Breast epithelium (tissue), 4 donors: ENCODE results near the gene PDE4A. TPM values are rescaled to one million over a fixed set of nuclear protein-coding genes. Genes with fewer than 3 reads are reported as not detected.

Experiments
- DNase-seq, 2 donors: peaks; one replicate each; pipeline ENCODE4 v3.0.0-alpha.2; 2019; ENCODE audit warnings: low spot score in 2 of 2
- H3K27ac ChIP-seq, 2 donors: fragments of 200-600 bp; sonication (generic) in 1 of 2; one replicate each; pipeline ENCODE4 v1.5.1; 2016 to 2019; ENCODE audit warnings: mild to moderate bottlenecking in 1 of 2
- H3K27me3 ChIP-seq, 2 donors: fragments of 200-600 bp; sonication (generic) in 1 of 2; one replicate each; pipeline versions ENCODE4 v1.5.1 to v1.6.0; 2017 to 2019; ENCODE audit warnings: control low read depth in 1 of 2, mild to moderate bottlenecking in 1 of 2
- H3K36me3 ChIP-seq: fragments of 200-600 bp; one replicate; pipeline ENCODE4 v1.5.1; 2019
- H3K4me1 ChIP-seq, 2 donors: fragments of 200-600 bp; sonication (generic); one replicate each; pipeline ENCODE4 v1.5.1; 2016 to 2019; ENCODE audit warnings: control low read depth in 1 of 2
- H3K4me3 ChIP-seq, 3 donors: fragments of 200-600 bp; sonication (generic); 1 replicate in 2 of 3; 2 replicates in 1 of 3; pipeline ENCODE4 v1.5.1; 2016 to 2019; ENCODE audit warnings: mild to moderate bottlenecking in 3 of 3, moderate library complexity in 2 of 3
- H3K9me3 ChIP-seq, 2 donors: fragments of 200-600 bp; sonication (generic) in 1 of 2; one replicate each; pipeline ENCODE4 v1.5.1; 2016 to 2019; ENCODE audit warnings: control low read depth in 1 of 2
- POLR2A ChIP-seq: fragments of 450-650 bp; IDR thresholded peaks from one replicate; pipeline ENCODE4 v1.6.1; 2016; ENCODE audit warnings: antibody characterized with exemption, mild to moderate bottlenecking, moderate library complexity
- POLR2AphosphoS5 ChIP-seq, 3 donors: sonication (generic); formaldehyde crosslinking; IDR thresholded peaks; one replicate each; pipeline ENCODE4 v1.6.1; 2017; ENCODE audit warnings: antibody characterized with exemption in 3 of 3
- intact Hi-C: fragments of 100-400 bp; cut with DNase I; formaldehyde crosslinking; loops from one replicate; pipeline ENCODE4 v1.15.1; 2023; ENCODE audit warnings: low total_unique reads
- total RNA-seq, 3 donors: library from RNA; depleted of rRNA; stranded (reverse); fragments of >200 nt; gene quantifications; one replicate each; pipeline ENCODE4 v1.1.0, GENCODE V29; 2016
- TF ChIP-seq, protein P1 (sequence below), 3 donors: fragments of 450-650 bp; IDR thresholded peaks; one replicate each; pipeline ENCODE4 v1.5.1; 2016 to 2017; ENCODE audit warnings: antibody characterized with exemption in 3 of 3, mild to moderate bottlenecking in 3 of 3, moderate library complexity in 3 of 3

The PDE4A gene
- total RNA-seq, 3 donors from 2014 or later, result 5.6 to 20.3 (median 12.1) TPM

DNA sequence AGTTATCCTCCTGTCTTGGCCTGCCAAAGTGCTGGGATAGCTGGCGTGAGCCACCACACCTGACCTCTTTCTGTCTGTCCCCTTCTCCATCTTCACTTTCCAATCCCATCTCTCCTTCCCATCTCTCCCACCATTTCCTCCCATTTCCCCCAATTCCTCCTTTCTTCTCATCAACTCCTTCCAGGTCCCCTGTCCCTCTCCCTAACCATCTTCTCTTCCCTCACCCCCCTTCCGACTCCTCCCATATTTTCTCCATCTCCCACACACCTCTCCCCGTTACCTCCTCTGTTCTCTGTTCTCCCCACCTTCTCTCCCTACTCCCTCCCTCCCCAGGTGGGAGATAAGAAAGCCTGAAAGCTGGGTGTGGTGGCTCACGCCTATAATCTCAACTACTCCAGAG is 42.2 kb downstream of the PDE4A start:
- Histone ChIP-seq H3K27ac (no peak overlapping the region), H3K27me3 (no peaks in the 10 kb centered on the region), H3K4me3 (no peak overlapping the region), H3K9me3 (no peaks in the 10 kb centered on the region), H3K36me3 (no peaks in the 10 kb centered on the region), H3K4me1 (no peaks in the 10 kb centered on the region)
- intact Hi-C loops, result no loop called here
- no peak for TF ChIP-seq POLR2A
- TF ChIP-seq, protein P1, sequence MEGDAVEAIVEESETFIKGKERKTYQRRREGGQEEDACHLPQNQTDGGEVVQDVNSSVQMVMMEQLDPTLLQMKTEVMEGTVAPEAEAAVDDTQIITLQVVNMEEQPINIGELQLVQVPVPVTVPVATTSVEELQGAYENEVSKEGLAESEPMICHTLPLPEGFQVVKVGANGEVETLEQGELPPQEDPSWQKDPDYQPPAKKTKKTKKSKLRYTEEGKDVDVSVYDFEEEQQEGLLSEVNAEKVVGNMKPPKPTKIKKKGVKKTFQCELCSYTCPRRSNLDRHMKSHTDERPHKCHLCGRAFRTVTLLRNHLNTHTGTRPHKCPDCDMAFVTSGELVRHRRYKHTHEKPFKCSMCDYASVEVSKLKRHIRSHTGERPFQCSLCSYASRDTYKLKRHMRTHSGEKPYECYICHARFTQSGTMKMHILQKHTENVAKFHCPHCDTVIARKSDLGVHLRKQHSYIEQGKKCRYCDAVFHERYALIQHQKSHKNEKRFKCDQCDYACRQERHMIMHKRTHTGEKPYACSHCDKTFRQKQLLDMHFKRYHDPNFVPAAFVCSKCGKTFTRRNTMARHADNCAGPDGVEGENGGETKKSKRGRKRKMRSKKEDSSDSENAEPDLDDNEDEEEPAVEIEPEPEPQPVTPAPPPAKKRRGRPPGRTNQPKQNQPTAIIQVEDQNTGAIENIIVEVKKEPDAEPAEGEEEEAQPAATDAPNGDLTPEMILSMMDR (IDR thresholded peaks at IDR 0.05), result no peak
- no peak for DNase-seq

- intact Hi-C loops, result no loop called here
- Histone ChIP-seq H3K9me3 (no peaks in the 10 kb centered on the region), H3K27ac (no peak overlapping the region), H3K4me1 (no peaks in the 10 kb centered on the region), H3K27me3 (no peaks in the 10 kb centered on the region), H3K4me3 (no peak overlapping the region), H3K36me3 (no peaks in the 10 kb centered on the region)
- DNase-seq, result no peak
- TF ChIP-seq POLR2AphosphoS5 (IDR thresholded peaks at IDR 0.05) (no peak), POLR2A (no peak)
- TF ChIP-seq, protein P1 (IDR thresholded peaks at IDR 0.05), result no peak
These were observed 44.1 kb downstream of the PDE4A start for GRCh38 chr19:10464456-10464855.

- no peak for DNase-seq
- TF ChIP-seq POLR2AphosphoS5 (IDR thresholded peaks at IDR 0.05) (no peak), POLR2A (no peak)
- TF ChIP-seq, protein P1 (IDR thresholded peaks at IDR 0.05), result no peak
- Histone ChIP-seq H3K36me3 (no peaks in the 10 kb centered on the region), H3K4me3 (no peak overlapping the region), H3K27me3 (no peaks in the 10 kb centered on the region), H3K4me1 (no peaks in the 10 kb centered on the region), H3K9me3 (no peaks in the 10 kb centered on the region), H3K27ac (no peak overlapping the region)
- intact Hi-C loops, result no loop called here
These were observed 46.9 kb downstream of the PDE4A start for GRCh38 chr19:10467104-10467706.

DNA sequence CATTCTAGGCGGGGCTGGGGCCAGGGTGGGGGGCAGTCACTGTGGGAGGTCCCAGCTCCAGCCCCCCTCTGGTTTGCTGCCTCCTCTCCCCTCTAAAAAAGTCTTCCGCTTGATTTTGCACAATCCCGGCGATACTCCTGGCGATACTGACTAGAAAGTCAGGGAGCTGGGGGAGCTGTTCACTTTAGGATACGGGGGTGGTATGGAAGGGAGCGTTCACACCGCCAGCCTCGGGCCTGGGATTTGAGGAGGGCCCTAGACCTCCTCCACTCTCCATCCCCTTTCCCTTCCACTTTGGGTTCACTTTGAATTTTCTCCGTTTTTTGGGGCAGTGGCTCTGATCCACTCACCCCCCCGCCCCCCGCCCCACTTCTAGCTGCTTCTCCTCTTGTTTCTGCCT is 47.8 kb downstream of the PDE4A start:
- Histone ChIP-seq H3K9me3 (no peaks in the 10 kb centered on the region), H3K36me3 (no peaks in the 10 kb centered on the region), H3K4me3 (no peak overlapping the region), H3K27ac (no peak overlapping the region), H3K4me1 (no peaks in the 10 kb centered on the region), H3K27me3 (no peaks in the 10 kb centered on the region)
- no peak for DNase-seq
- TF ChIP-seq POLR2AphosphoS5 (IDR thresholded peaks at IDR 0.05), result no peak
- no peak for TF ChIP-seq POLR2A
- TF ChIP-seq, protein P1 (IDR thresholded peaks at IDR 0.05), result no peak
- intact Hi-C loops, result no loop called here

- no peak for DNase-seq
- Histone ChIP-seq H3K4me1 (no peaks in the 10 kb centered on the region), H3K9me3 (no peaks in the 10 kb centered on the region), H3K4me3 (no peak overlapping the region), H3K27me3 (no peaks in the 10 kb centered on the region), H3K27ac (no peak overlapping the region), H3K36me3 (no peaks in the 10 kb centered on the region)
- TF ChIP-seq POLR2AphosphoS5 (IDR thresholded peaks at IDR 0.05), result no peak
- no peak for TF ChIP-seq POLR2A
- TF ChIP-seq, protein P1 (IDR thresholded peaks at IDR 0.05), result peak in 1 of 3 donors; percentile 18
- intact Hi-C loops, result no loop called here
These were observed 51.6 kb downstream of the PDE4A start for GRCh38 chr19:10471909-10472308.
